ENCODE results near the gene MAML3. TPM values are rescaled to one million over a fixed set of nuclear protein-coding genes. Genes with fewer than 3 reads are reported as not detected.
A peak's percentile ranks its signal among the peaks of the same experiment; 100 is the strongest.

MAML3 gene
- total RNA-seq, 1 donor from 2014 or later, result 59.4 TPM

- peaks cover 7% of the 10 kb centered on the region for H3K9me3 Mint-ChIP-seq (ENCODE audit: unreplicated experiment)
- H3K36me3 Mint-ChIP-seq (ENCODE audit: unreplicated experiment), result no peaks in the 10 kb centered on the region
- no peak overlapping the region for H3K27ac Mint-ChIP-seq (ENCODE audit: unreplicated experiment)
Measured at GRCh38 chr4:139852612-139853269, 301.2 kb downstream of the MAML3 start.

GRCh38 chr4:139851639-139852038 is 302.3 kb downstream of the MAML3 start:
- TF ChIP-seq CTCF (IDR thresholded peaks at IDR 0.05; ENCODE audit: partially characterized antibody, unreplicated experiment), result no peak
- Mint-ChIP-seq H3K4me1 (ENCODE audit: low read depth, unreplicated experiment) (peaks cover 41% of the 10 kb centered on the region), H3K4me3 (ENCODE audit: unreplicated experiment) (no peak overlapping the region), H3K36me3 (ENCODE audit: unreplicated experiment) (no peaks in the 10 kb centered on the region), H3K9me3 (ENCODE audit: unreplicated experiment) (peaks cover 10% of the 10 kb centered on the region), H3K27ac (ENCODE audit: unreplicated experiment) (no peak overlapping the region), H3K27me3 (ENCODE audit: unreplicated experiment) (no peaks in the 10 kb centered on the region)
- no peak for DNase-seq

More at GRCh38 chr4:139852612-139853269, 301.2 kb downstream of the MAML3 start:
- TF ChIP-seq CTCF (IDR thresholded peaks at IDR 0.05; ENCODE audit: partially characterized antibody, unreplicated experiment), result no peak
- H3K4me3 Mint-ChIP-seq (ENCODE audit: unreplicated experiment), result no peak overlapping the region
- no peaks in the 10 kb centered on the region for H3K27me3 Mint-ChIP-seq (ENCODE audit: unreplicated experiment)
- DNase-seq, result no peak
- H3K4me1 Mint-ChIP-seq (ENCODE audit: low read depth, unreplicated experiment), result peaks cover 39% of the 10 kb centered on the region

- no peak for TF ChIP-seq CTCF (IDR thresholded peaks at IDR 0.05; ENCODE audit: partially characterized antibody, unreplicated experiment)
- DNase-seq, result no peak
- Mint-ChIP-seq H3K4me1 (ENCODE audit: low read depth, unreplicated experiment) (peaks cover 39% of the 10 kb centered on the region), H3K36me3 (ENCODE audit: unreplicated experiment) (no peaks in the 10 kb centered on the region), H3K9me3 (ENCODE audit: unreplicated experiment) (peaks cover 10% of the 10 kb centered on the region), H3K4me3 (ENCODE audit: unreplicated experiment) (no peak overlapping the region), H3K27me3 (ENCODE audit: unreplicated experiment) (no peaks in the 10 kb centered on the region), H3K27ac (ENCODE audit: unreplicated experiment) (no peak overlapping the region)
Measured at GRCh38 chr4:139851133-139851532, 302.9 kb downstream of the MAML3 start.

GRCh38 chr4:139849219-139849618 is 304.8 kb downstream of the MAML3 start:
- Mint-ChIP-seq H3K4me1 (ENCODE audit: low read depth, unreplicated experiment) (peaks cover 39% of the 10 kb centered on the region), H3K27me3 (ENCODE audit: unreplicated experiment) (peaks cover under 1% of the 10 kb centered on the region), H3K9me3 (ENCODE audit: unreplicated experiment) (peaks cover 12% of the 10 kb centered on the region), H3K36me3 (ENCODE audit: unreplicated experiment) (no peaks in the 10 kb centered on the region), H3K4me3 (ENCODE audit: unreplicated experiment) (peak overlapping the region; percentile 3), H3K27ac (ENCODE audit: unreplicated experiment) (peak overlapping the region; percentile 85)
- DNase-seq, result no peak
- no peak for TF ChIP-seq CTCF (IDR thresholded peaks at IDR 0.05; ENCODE audit: partially characterized antibody, unreplicated experiment)

GRCh38 chr4:139848028-139848427 is 306.0 kb downstream of the MAML3 start:
- Mint-ChIP-seq H3K36me3 (ENCODE audit: unreplicated experiment) (no peaks in the 10 kb centered on the region), H3K9me3 (ENCODE audit: unreplicated experiment) (peaks cover 16% of the 10 kb centered on the region), H3K27me3 (ENCODE audit: unreplicated experiment) (peaks cover 4% of the 10 kb centered on the region), H3K27ac (ENCODE audit: unreplicated experiment) (peak overlapping the region; percentile 85), H3K4me3 (ENCODE audit: unreplicated experiment) (peak overlapping the region; percentile 50), H3K4me1 (ENCODE audit: low read depth, unreplicated experiment) (peaks cover 51% of the 10 kb centered on the region)
- no peak for DNase-seq
- no peak for TF ChIP-seq CTCF (IDR thresholded peaks at IDR 0.05; ENCODE audit: partially characterized antibody, unreplicated experiment)
